Smooth muscle cell (in vitro differentiated cells): ENCODE results near the gene HSPA1B. TPM values are rescaled to one million over a fixed set of nuclear protein-coding genes. Genes with fewer than 3 reads are reported as not detected.
"Not testable (repeated sequence)": the region's sequence is repeated elsewhere in the genome, so short reads cannot be mapped to it uniquely, and the experiment has no call there.

Source experiments
- DNase-seq: peaks from one replicate; lab custom pipeline; 2025; ENCODE audit not compliant: unreplicated experiment; lab: John Stamatoyannopoulos, UW
- H2AFZ ChIP-seq: fragments of 200-600 bp; sonication (generic); 2 replicates; pipeline ENCODE4 v1.6.0; 2016; ENCODE audit warnings: antibody characterized with exemption, low read depth, mild to moderate bottlenecking
- H3F3A ChIP-seq: fragments of 200-600 bp; sonication (generic); 2 replicates; pipeline ENCODE4 v1.6.0; 2017; ENCODE audit warnings: antibody characterized with exemption, low read depth
- H3K27ac ChIP-seq: fragments of 200-600 bp; sonication (generic); 2 replicates; pipeline ENCODE4 v1.5.1; 2016; ENCODE audit warnings: low read depth, mild to moderate bottlenecking
- H3K27me3 ChIP-seq: fragments of 200-600 bp; sonication (generic); 2 replicates; pipeline ENCODE4 v1.6.1; 2016; ENCODE audit warnings: low read depth, mild to moderate bottlenecking
- H3K36me3 ChIP-seq: fragments of 200-600 bp; sonication (generic); 2 replicates; pipeline ENCODE4 v1.5.1; 2016; ENCODE audit warnings: low read depth
- H3K4me1 ChIP-seq: fragments of 200-600 bp; sonication (generic); 2 replicates; pipeline ENCODE4 v1.5.1; 2016; ENCODE audit warnings: low read depth
- H3K4me2 ChIP-seq: fragments of 200-600 bp; sonication (generic); 2 replicates; pipeline ENCODE4 v1.6.0; 2016; ENCODE audit warnings: mild to moderate bottlenecking
- H3K4me3 ChIP-seq: fragments of 200-600 bp; sonication (generic); 2 replicates; pipeline ENCODE4 v1.5.1; 2016; ENCODE audit warnings: mild to moderate bottlenecking
- H3K79me2 ChIP-seq: fragments of 200-600 bp; sonication (generic); 2 replicates; pipeline ENCODE4 v1.6.0; 2016; ENCODE audit warnings: low read depth, mild to moderate bottlenecking
- H3K9ac ChIP-seq: fragments of 200-600 bp; sonication (generic); 2 replicates; pipeline ENCODE4 v1.6.0; 2016; ENCODE audit warnings: low read depth
- H3K9me3 ChIP-seq: fragments of 200-600 bp; sonication (generic); replicated peaks from 2 replicates; pipeline ENCODE4 v1.5.1; 2016; ENCODE audit warnings: low read depth
- H4K20me1 ChIP-seq: fragments of 200-600 bp; sonication (generic); 2 replicates; pipeline ENCODE4 v1.6.0; 2016; ENCODE audit warnings: low read depth
- CTCF ChIP-seq: fragments of 200-600 bp; sonication (generic); IDR thresholded peaks from 2 replicates; pipeline ENCODE4 v1.5.1; 2017; ENCODE audit warnings: borderline replicate concordance, mild to moderate bottlenecking, antibody characterized with exemption; ENCODE audit not compliant: insufficient read depth, poor library complexity, severe bottlenecking
- WGBS: methylation state at CpG from one replicate; pipeline ENCODE4 v1.1.7; 2016; ENCODE audit warnings: low lambda C conversion rate; 5-methylcytosine and 5-hydroxymethylcytosine counted together
- polyA plus RNA-seq: library from polyadenylated mRNA; unstranded; fragments of >200 nt; fragmentation: Nextera tagmentation; extraction: Ambion mirVana; gene quantifications from 2 replicates; pipeline ENCODE4 v1.2.1, GENCODE V29; 2016
- total RNA-seq: library from RNA; depleted of rRNA; stranded (reverse); fragments of >200 nt; gene quantifications from 2 replicates; pipeline ENCODE4 v1.2.3, GENCODE V29; 2014

Gene HSPA1B
- total and polyA plus RNA-seq, 2 experiments from 2014 or later: 30.7 to 43.1 TPM

GRCh38 chr6:31791324-31792089 lies 36.0 kb upstream of the HSPA1B start:
- peaks cover 31% of the 10 kb centered on the region for H3K79me2 ChIP-seq

GRCh38 chr6:31792090-31792374 lies 35.5 kb upstream of the HSPA1B start:
- Histone ChIP-seq H3K4me2 (no peak overlapping the region), H3K79me2 (peaks cover 31% of the 10 kb centered on the region), H3K4me1 (no peaks in the 10 kb centered on the region), H3K27ac (peak overlapping the region; percentile 70), H3K9me3 (no peaks in the 10 kb centered on the region), H4K20me1 (no peaks in the 10 kb centered on the region), H3F3A (peaks cover 7% of the 10 kb centered on the region), H3K36me3 (no peaks in the 10 kb centered on the region), H3K4me3 (no peak overlapping the region), H2AFZ (no peak overlapping the region), H3K9ac (no peak overlapping the region), H3K27me3 (no peaks in the 10 kb centered on the region)
- 94% methylated on average over 3 of the region's 3 CpGs for WGBS
- TF ChIP-seq CTCF: no peak
- DNase-seq: no peak

More at GRCh38 chr6:31791324-31792089, 36.0 kb upstream of the HSPA1B start:
- no peak for DNase-seq
- no peaks in the 10 kb centered on the region for H3K4me1 ChIP-seq
- peak; percentile 40 for TF ChIP-seq CTCF
- no peaks in the 10 kb centered on the region for H3K9me3 ChIP-seq
- no peak overlapping the region for H3K4me2 ChIP-seq
- H3K4me3 ChIP-seq: no peak overlapping the region
- no peaks in the 10 kb centered on the region for H3K27me3 ChIP-seq
- no peaks in the 10 kb centered on the region for H3K36me3 ChIP-seq
- H3K27ac ChIP-seq: no peak overlapping the region
- 79% methylated on average over 12 of the region's 12 CpGs for WGBS
- no peak overlapping the region for H3K9ac ChIP-seq
- H4K20me1 ChIP-seq: no peaks in the 10 kb centered on the region
- no peak overlapping the region for H2AFZ ChIP-seq
- H3F3A ChIP-seq: peaks cover 2% of the 10 kb centered on the region

GRCh38 chr6:31792761-31793171 lies 34.8 kb upstream of the HSPA1B start:
- no peak overlapping the region for H3K4me2 ChIP-seq
- H3K79me2 ChIP-seq: peaks cover 31% of the 10 kb centered on the region
- DNase-seq: no peak

GRCh38 chr6:31793927-31794245 lies 33.7 kb upstream of the HSPA1B start:
- not testable (repeated sequence) for H3K9me3 ChIP-seq, H3K4me1 ChIP-seq, H2AFZ ChIP-seq, H3K27me3 ChIP-seq, H3K36me3 ChIP-seq, DNase-seq, H4K20me1 ChIP-seq
- H3K27ac ChIP-seq: peak overlapping the region; percentile 90
- WGBS: 97% methylated on average over 5 of the region's 6 CpGs
- H3K4me3 ChIP-seq: peak overlapping the region; percentile 98
- peaks cover 14% of the 10 kb centered on the region for H3F3A ChIP-seq
- H3K79me2 ChIP-seq: peaks cover 29% of the 10 kb centered on the region
- peak overlapping the region; percentile 96 for H3K4me2 ChIP-seq
- peak overlapping the region; percentile 89 for H3K9ac ChIP-seq

More at GRCh38 chr6:31792761-31793171, 34.8 kb upstream of the HSPA1B start:
- 65% methylated on average over 12 of the region's 12 CpGs for WGBS
- H3K36me3 ChIP-seq: no peaks in the 10 kb centered on the region
- no peaks in the 10 kb centered on the region for H3K9me3 ChIP-seq
- H3K27ac ChIP-seq: peak overlapping the region; percentile 70
- no peaks in the 10 kb centered on the region for H3K4me1 ChIP-seq
- peaks cover 13% of the 10 kb centered on the region for H3F3A ChIP-seq
- H3K9ac ChIP-seq: no peak overlapping the region
- no peak overlapping the region for H2AFZ ChIP-seq
- H3K4me3 ChIP-seq: no peak overlapping the region
- H4K20me1 ChIP-seq: no peaks in the 10 kb centered on the region
- H3K27me3 ChIP-seq: no peaks in the 10 kb centered on the region
- no peak for TF ChIP-seq CTCF
